ENCODE measurements around the gene ARMH3.
A peak's percentile ranks its signal among the peaks of the same experiment; 100 is the strongest.

The ARMH3 gene

DNA sequence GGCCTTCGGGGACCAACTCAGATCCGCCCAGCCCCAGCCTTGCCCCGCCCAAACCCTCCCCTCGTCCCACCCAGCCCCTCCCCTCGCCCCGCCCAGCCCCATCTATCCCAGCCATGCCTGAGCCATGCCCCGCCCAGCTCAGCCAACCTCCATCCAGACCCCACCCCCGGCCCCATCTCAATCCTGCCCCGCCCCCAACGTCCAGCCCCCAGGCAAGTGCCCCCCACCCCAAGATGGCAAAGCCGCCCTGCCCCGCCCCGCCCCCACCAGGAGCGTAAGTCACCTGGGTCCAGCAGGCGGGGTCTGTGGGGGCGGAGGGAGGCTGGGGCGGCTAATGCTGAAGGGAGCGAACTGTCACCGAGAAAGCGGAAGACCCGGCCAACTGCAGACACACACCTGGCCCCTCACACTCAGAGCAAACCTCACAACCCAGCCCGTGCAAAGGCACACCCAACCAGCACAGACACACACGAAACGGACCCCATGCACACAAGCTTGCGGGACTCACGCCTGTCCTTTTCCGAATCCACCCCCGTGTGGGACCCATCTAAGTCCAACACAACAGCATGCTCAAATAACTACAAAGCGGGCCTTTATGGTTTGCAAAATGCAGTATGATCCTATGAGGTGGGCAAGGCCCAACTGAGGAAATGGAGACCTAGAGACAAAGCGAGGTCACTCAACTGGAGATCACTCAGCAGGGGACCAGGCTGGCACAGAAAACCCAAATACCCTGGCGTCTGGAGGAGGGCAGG lies 226.2 kb downstream of the ARMH3 start:
- peak; percentile 47 for DNase-seq (ENCODE audit: low spot score)

DNA sequence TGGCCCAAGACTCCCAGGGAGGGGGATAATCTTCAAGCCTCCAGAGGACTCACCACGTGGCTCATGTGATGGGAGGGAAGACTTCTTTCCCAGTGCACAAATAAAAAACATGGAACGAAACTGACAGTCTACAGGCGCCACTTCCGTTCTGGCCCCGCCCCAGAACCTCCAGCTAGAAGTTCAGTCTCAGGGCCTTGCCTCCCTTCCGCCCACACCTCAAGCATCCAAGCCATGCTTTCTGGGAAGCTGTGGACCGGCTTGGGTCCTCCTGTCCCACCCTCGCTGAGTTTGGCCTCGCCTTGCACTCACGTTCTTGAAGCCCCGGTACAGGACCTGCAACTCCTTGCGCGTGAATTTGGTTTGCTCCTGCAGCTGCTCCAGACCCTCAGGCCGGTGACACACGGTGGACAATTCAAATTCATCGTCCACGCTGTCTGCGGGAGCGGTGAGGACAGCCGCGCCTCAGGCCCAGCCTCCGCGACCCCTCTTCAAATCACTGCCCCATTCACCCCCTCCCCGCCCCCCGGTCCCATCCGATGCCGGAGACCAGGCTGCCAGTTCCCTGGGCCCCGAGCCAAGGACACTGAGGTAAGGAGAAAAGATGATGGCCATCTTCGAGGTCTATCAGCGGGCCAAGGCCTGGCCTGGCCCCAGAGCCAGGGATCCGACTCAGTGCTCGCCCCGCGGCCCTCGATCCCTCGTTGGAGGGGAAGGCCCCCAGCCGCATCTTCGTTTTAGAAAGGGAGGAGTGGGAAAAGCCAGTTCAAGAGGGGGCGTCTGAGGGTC lies 227.0 kb downstream of the ARMH3 start:
- no peak for DNase-seq (ENCODE audit: low spot score)

DNA sequence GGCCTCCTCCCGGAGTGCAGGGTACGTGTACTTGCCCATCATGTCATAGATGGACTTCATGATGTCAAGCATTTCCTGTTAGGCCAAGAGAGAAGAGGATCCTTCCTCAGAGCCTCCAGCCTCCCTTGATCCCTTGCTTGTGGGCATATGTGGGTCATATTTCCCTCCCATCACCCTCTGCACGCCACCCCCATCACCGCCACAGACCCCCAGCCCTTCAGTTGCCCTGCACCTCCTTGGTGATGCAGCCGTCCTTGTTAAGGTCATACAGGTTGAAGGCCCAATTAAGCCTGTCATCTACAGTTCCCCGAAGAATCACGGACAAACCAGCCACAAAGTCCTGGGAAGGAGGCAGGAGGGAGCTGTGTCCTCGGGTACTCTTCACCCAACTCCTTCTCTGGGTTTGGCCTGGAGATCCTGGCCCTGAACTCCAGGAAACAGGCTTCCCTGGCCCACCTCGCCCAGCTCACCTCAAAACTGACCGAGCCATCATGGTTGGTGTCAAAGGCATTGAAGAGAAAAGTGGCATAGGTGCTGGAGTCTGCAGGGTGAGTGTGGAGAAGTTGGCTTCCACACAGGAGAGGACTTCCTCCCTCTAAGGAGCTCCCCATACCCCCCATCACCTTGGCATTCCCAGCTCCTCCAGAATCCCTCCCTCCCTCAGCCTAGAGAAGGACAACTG lies 227.9 kb downstream of the ARMH3 start:
- no peak for DNase-seq (ENCODE audit: low spot score)

DNA sequence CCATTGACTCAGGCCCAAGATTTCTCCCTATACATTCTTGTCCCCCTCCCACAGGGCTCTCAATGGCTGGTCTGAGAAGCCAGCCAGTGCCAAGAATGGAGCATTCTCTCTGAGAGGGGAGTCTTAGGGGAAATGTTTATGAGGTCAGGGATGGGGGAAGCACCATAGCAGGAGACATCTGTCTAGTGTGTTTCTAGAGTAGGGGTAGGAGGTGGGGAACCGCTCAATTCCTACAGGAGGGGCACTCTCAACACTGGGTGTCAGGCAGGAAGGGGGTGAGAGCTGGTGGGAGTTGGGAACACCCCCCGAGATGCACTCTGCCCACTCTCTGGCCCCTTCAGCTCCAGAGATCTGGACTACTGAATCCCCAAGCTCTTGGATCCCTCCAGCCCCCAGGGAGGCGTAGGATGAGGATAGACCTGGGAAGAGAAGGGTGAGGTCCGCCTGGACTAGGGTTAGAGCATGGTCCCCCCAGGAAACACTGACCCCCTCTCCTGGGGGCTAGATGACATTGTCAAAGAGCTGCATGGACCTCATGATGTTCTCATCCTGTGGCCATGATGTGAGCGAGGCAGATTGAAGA lies 229.0 kb downstream of the ARMH3 start:
- DNase-seq (ENCODE audit: low spot score), result no peak

DNA sequence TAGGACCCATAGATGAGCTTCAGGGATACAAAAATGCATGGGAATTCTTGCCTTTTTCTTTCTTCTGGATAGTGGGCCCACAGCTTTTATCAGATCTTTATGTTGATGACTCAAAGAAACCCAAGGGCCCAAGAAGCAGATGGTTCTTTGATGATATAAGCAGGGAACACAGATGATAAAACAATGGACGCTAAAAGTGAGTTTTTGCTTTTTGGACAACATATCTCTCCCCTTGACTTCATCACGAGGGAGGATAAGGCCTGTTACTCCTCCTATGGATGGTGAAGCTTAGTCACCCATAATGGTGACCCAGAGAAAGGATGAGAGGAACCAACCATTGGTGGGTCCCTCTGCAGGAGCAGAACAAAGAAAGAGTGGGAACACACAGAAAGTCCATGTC lies 231.2 kb downstream of the ARMH3 start:
- no peak for DNase-seq (ENCODE audit: low spot score)

DNA sequence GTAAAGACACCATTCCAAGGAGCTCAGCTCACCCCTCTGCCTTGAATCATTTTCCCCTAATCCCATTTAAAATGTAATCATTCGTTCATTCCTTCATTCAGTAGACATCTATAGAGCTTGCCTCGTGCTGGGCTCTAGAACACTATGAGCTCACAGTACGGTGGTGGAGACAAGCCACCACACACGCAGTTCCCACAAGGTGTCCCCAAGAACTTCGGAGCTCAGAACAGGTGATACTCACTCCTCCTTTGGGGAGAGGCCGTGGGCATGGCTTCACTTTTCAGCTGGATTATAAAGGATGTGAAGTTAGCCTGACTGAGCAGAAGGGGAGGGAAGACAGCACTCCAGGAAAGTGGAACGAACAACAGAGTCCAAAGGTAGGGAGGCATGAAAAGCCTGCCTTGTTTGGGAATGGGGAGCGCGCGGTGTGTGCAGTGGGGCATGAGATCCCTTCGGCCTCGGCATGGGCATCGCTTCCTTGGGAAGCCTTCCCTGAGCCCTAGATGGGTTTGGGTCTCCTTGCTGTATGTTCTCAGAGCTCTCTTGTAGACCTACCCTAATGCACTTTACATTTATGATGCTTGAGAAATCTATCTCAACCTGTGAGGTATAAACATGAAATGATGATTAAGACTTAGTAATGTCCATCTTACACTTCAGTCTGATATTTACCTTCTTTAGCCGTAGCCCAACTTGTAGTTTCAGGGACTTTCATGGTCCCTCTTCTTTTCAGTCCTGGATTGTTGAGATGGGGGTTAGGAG lies 236.9 kb downstream of the ARMH3 start:
- peak; percentile 38 for DNase-seq (ENCODE audit: low spot score)

DNA sequence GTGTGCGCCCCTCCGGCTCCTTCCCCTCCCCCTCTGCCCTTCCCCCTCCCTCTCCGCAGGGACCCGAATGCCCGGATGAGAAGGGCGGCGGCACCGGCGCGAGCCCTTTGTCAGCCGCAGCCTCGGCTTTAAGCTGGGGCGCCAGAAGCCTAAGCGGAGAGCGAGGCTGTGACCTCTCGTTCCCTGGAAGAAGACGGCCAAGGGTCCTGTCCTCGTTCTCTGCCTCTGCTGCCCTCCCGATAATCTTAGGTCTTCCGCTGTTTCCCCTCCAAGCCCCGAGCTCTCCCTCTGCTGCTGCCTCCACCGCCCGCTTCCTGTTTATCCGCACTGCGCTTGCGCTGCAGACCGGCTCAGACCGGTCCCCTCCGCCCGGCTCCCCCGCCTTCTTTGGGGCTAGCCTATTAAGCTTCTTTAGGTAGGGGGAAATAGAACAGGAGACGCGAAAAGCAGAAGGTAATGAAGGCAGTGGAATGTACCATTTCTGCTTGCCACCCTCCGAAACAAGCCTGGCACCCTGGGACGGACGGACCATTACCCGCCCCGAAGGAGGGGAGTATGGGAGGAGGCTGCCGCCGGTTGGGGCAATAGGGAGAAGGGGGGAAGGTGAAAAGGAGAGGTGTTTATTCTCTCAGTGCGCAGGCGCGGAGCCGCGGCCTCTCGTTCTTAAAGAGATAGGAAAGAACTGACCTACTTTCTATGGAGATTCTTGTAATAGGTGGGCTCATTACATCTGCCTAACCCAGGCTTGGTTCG lies 237.7 kb downstream of the ARMH3 start, which contains the start of gene OGA:
TSS of gene OGA (minus strand) at position 326 of the 753 bp plus-strand sequence. CDS start 422 bp downstream, outside the sequence.
- DNase-seq (ENCODE audit: low spot score), result peak; percentile 99

DNA sequence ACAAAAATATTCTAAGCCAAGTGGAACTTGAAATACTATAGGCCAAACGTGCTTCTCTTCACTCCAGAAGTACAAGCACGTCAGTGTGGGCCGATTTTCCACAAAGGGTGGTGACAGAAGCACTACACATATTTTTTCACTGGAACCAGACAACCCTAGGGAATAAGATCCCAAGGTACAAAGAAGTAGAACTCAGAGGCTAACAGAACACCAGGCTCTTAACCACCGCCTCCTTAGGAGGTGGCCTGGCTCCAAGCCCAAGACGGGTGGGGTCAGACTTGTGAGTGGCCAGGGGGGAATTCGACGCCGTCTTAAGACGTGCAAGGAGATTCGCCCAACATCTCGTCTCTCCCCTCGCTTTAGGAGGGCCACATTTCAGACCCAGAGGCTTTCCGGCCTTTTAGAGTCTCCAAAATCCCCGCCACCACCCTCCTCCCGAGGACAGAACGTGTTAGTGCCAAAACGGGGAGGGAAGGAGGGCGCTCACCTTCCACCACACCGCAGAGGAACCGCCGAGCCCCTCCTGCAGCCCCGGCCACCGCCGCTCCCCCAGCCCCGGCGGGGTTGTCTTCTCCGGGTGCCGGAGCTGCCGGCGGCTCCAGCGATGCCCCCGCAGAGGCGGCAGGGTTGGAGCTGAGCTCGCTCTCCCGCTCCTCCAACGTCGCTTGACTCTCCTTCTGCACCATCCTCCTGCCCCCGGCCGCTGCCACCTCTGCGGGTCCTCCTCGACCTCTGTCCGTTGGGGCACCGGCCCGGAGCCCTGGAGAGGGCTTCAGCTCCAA lies 238.4 kb downstream of the ARMH3 start:
- peak; percentile 34 for DNase-seq (ENCODE audit: low spot score)

DNA sequence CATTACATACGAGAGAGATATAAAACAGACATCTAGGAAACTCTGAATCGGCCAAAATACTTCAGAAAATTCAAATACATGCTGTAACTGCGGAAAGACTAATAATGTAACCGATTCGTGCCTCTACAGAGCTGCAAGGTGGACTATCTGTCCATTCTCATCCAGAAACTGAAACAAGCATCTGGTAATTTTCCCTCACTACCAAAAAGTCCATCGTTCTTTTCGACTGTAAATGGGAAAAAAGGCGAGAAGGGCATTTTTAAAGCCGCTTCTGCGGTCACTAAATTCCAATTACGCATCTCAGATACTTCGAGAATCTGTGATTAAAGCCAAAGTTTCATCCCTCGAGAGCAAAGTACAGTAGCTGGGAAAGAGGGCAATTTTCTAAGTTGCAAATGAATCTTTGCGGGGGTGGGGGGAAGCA lies 239.0 kb downstream of the ARMH3 start:
- peak; percentile 31 for DNase-seq (ENCODE audit: low spot score)

DNA sequence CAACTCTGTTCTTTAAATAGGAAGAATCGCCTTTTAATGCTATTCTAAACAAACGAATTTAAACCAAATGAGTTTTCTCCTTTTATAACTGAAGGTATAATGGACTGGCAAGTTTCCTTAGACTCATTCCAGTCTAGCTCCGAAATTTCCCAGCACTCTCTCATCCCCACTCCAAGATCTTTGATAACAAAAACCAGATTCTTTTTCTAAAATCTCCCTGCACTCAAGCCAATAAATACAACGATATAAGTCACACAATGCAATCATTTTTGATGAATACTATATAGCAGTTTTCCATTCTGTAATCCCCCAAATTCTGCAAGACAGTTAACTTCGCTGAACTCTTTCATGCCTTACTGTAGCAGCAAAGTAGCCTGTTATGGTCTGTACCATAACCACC lies 239.6 kb downstream of the ARMH3 start:
- no peak for DNase-seq (ENCODE audit: low spot score)

DNA sequence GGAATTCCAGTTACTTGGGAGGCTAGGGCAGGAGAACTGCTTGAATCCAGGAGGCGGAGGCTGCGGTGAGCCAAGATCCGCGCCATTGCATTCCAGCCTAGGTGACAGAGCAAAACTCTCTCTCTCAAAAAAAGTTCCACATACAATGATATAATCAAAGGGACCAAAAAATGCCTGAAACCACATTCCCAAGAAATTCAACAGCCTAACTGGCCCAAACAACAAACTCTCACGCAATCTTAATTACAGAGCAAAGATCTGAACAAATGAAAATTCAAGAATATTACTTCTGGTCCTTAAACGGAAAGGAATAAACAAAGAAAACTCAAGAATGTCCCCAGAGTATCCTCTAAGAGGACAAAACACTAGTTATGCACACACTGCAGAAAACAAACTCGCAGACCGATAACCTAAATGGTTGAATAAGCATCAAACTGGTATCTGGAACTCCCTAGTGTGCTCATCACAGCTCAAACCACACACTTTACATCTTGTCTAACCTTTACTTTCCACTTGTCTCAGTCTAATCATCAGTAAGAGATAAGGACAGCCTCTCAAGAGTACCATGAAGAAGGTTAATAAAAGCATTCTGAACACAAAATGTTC lies 241.4 kb downstream of the ARMH3 start:
- DNase-seq (ENCODE audit: low spot score), result peak; percentile 35

DNA sequence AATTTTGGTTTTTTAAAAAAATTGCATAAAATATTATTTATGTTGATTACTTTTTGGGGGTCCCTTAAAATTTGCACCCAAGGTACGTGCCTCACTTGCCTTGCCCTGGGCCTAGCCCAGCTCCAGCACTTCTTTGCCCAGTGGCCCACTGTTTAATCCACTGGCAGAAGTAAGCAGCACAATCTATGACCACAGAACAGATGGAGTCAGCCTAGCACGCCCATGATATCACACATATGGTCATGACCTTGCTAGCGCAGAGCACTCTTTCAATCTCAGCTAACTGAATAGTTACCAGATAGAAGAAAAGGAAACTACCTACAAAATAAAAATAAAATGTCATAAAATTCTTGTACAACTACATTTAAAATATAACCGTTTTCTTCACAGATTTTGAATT lies 243.4 kb downstream of the ARMH3 start:
- DNase-seq (ENCODE audit: low spot score), result no peak

DNA sequence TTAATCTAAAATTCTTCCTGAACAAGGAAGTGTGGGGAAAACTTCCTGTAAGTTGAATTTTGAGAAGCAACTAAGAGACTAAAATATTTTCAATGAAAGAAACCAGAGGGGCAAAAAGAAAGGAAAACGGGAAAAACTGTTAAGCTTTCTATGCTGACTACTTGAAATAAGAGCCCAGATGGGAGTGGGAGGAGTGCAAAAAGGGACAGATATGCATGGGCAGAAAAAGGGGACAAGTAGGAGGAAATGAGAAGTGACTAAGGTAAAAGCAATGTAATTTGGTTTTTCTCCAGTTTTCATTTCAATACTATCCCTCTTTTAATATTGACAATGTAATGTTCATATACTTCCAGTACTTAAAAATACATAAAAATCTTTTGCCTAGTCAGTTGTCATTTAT lies 248.8 kb downstream of the ARMH3 start:
- DNase-seq (ENCODE audit: low spot score), result no peak

DNA sequence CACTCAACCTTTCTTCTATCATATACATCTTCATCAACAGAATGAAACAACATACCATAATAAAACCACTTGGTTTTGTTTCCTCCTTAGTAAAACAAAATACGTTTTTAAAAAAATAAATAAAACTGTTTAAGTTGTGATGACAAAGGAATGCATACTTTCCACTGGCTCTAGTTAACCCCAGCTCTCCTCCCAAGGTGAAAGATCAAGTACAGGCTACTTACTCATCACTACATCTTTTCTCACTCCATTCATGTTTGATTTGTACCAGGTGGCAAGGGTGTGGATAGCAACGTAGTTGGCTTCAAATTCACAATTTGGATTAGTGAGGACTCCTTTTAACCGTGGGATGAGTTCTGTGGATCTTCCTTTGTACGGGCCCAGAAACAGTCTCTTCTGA lies 252.5 kb downstream of the ARMH3 start:
- no peak for DNase-seq (ENCODE audit: low spot score)

DNA sequence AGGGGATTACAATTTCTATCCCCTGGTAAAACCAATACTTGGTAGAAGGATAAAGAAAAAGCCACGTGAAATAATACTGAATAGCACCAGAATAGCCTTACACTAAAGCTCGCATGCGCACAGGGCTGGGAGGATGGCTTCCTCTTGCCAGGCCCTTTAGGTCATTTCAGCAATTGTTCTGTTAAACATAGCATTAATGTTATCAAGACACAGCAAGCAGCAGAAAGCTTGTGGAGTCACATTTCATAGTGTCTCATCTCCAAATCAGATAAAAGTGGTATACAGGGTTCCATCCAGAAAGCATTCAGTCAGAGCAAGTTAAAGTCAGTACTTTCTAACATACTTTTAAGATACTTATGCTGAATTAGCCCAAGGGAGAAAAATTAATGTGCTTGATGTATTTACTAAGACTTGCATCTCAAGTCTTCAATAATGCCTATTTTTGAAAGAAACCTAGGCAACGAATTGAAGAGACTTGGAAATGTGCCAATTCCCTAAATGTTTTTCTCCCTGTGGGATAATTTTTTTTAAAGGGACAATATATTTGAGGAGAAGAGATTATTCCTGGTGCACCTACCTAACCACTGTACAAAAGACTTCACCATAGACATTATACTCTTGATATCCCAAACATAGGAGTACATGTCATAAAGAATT lies 258.4 kb downstream of the ARMH3 start:
- no peak for DNase-seq (ENCODE audit: low spot score)

Measured in activated CD4-positive, alpha-beta T cell treated with anti-CD3 and anti-CD28 coated beads, Interleukin-2, Interleukin-4, amounts not matched to agents 100 ng/mL and 50 ng/mL, durations not matched to agents 16 hours and 8 hours (primary cell).